ENCODE measurements around the gene NECAB2.

The NECAB2 gene

DNA sequence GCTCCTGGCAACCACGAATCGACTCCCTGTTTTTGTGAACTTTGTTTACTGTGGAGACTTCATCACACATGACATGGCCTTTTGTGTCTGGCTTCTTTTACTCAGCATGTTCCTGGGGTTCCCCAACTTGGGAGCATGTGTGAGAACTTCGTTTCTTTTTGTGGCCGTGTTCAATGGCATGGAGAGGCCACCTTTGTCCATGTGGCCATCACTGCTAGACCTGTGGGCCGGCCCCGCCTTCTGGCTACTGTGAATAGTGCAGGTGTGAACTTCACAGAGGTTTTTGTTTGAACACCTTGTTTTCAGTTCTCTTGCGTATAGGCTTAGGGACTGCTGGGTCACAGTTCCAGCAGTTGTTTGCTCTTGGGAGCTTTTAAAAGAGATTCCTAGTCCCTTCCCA lies 80.2 kb downstream of the NECAB2 start:
- Histone ChIP-seq H3K27ac (ENCODE audit: low read length) (no peak overlapping the region), H3K4me2 (ENCODE audit: insufficient read depth, low read length) (no peak overlapping the region), H3K4me1 (ENCODE audit: insufficient read depth, low read length) (no peaks in the 10 kb centered on the region), H3K36me3 (ENCODE audit: insufficient read depth, low read length) (peaks cover 36% of the 10 kb centered on the region), H2AFZ (ENCODE audit: low read depth, low read length) (no peak overlapping the region), H3K27me3 (ENCODE audit: insufficient read depth, low read length, poor library complexity) (no peaks in the 10 kb centered on the region), H3K9me3 (ENCODE audit: insufficient read depth, low read length, severe bottlenecking) (no peaks in the 10 kb centered on the region), H3K9ac (ENCODE audit: low read depth, low read length) (no peak overlapping the region), H3K4me3 (ENCODE audit: low read depth in 1 of 2, low read length in 2 of 2) (no peak overlapping the region), H4K20me1 (ENCODE audit: insufficient read depth, low read length) (peaks cover 15% of the 10 kb centered on the region), H3K79me2 (ENCODE audit: insufficient read depth, low read length) (0 out of 2 replicates have a peak, but pooled peaks cover 1% of the 10 kb centered on the region)
- no peak for ATAC-seq (ENCODE audit: insufficient read depth, low read depth)
- no peak for DNase-seq
- no peak for TF ChIP-seq EZH2 (IDR thresholded peaks at IDR 0.05; ENCODE audit: borderline replicate concordance, low read depth, low read length, severe bottlenecking)
- TF ChIP-seq, protein P1, sequence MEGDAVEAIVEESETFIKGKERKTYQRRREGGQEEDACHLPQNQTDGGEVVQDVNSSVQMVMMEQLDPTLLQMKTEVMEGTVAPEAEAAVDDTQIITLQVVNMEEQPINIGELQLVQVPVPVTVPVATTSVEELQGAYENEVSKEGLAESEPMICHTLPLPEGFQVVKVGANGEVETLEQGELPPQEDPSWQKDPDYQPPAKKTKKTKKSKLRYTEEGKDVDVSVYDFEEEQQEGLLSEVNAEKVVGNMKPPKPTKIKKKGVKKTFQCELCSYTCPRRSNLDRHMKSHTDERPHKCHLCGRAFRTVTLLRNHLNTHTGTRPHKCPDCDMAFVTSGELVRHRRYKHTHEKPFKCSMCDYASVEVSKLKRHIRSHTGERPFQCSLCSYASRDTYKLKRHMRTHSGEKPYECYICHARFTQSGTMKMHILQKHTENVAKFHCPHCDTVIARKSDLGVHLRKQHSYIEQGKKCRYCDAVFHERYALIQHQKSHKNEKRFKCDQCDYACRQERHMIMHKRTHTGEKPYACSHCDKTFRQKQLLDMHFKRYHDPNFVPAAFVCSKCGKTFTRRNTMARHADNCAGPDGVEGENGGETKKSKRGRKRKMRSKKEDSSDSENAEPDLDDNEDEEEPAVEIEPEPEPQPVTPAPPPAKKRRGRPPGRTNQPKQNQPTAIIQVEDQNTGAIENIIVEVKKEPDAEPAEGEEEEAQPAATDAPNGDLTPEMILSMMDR (IDR thresholded peaks at IDR 0.05; ENCODE audit: borderline replicate concordance, extremely low read depth, low read length, poor library complexity, severe bottlenecking): no peak

DNA sequence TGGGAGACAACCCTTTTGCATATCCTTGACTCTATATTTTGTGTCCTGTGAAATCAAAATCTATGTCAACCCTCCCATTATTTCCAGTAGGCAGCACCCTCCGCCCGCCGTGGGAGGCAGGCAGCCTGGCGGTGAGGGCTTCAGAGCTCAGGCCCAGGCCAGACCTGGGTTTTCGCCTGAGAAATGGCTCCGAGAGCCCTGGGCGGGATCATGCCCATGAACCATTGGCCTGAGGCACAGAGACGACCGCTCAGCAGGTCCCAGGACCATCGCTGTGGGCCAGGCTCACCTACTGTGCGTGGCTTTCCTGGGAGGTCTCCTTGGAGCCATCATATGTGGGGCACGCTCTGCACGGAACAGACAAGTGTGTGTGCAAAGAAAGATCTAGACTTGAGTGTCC lies 80.8 kb downstream of the NECAB2 start:
- Histone ChIP-seq H3K27ac (ENCODE audit: low read length) (no peak overlapping the region), H3K9ac (ENCODE audit: low read depth, low read length) (no peak overlapping the region), H3K27me3 (ENCODE audit: insufficient read depth, low read length, poor library complexity) (no peaks in the 10 kb centered on the region), H3K4me2 (ENCODE audit: insufficient read depth, low read length) (no peak overlapping the region), H4K20me1 (ENCODE audit: insufficient read depth, low read length) (peaks cover 15% of the 10 kb centered on the region), H2AFZ (ENCODE audit: low read depth, low read length) (no peak overlapping the region), H3K4me3 (ENCODE audit: low read depth in 1 of 2, low read length in 2 of 2) (no peak overlapping the region), H3K9me3 (ENCODE audit: insufficient read depth, low read length, severe bottlenecking) (no peaks in the 10 kb centered on the region), H3K79me2 (ENCODE audit: insufficient read depth, low read length) (0 out of 2 replicates have a peak, but pooled peaks cover 2% of the 10 kb centered on the region), H3K36me3 (ENCODE audit: insufficient read depth, low read length) (peaks cover 42% of the 10 kb centered on the region), H3K4me1 (ENCODE audit: insufficient read depth, low read length) (no peaks in the 10 kb centered on the region)
- TF ChIP-seq EZH2 (IDR thresholded peaks at IDR 0.05; ENCODE audit: borderline replicate concordance, low read depth, low read length, severe bottlenecking): no peak
- TF ChIP-seq, protein P1 (IDR thresholded peaks at IDR 0.05; ENCODE audit: borderline replicate concordance, extremely low read depth, low read length, poor library complexity, severe bottlenecking): no peak
- no peak for ATAC-seq (ENCODE audit: insufficient read depth, low read depth)
- DNase-seq: no peak

DNA sequence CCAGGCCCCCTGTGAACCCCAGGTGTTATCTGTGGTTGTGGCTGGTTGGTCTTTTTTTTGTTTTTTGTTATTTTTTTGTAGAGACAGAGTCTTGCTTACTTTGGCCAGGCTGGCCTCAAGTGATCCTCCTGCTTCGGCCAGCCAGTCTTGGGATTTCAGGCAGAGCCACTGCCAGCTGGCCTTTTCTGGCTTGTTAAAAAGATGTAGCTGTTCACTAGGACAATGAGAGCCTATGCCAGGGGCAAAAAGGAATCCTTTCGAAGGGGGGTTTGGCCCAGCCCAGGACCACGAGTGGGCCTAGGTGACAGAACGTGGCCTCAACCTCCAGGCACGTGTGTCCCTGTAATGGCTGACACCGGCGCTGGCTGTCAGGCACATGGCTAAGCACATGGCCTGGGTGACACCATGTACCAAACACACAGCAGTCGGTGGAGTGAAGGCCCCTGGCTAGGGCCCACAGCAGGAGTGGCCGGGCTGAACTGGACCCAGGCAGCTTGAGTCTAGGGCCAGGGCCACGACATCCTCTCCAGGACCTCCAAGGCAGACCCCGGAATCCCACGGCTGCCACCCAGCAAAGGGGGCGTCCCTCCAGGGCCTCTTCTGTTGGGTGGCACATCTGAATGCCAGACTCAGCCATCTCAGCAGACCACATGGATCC lies 81.5 kb downstream of the NECAB2 start:
- Histone ChIP-seq H3K79me2 (ENCODE audit: insufficient read depth, low read length) (0 out of 2 replicates have a peak, but pooled peaks cover 2% of the 10 kb centered on the region), H3K27ac (ENCODE audit: low read length) (no peak overlapping the region), H3K9me3 (ENCODE audit: insufficient read depth, low read length, severe bottlenecking) (no peaks in the 10 kb centered on the region), H2AFZ (ENCODE audit: low read depth, low read length) (no peak overlapping the region), H3K36me3 (ENCODE audit: insufficient read depth, low read length) (peaks cover 49% of the 10 kb centered on the region), H3K4me3 (ENCODE audit: low read depth in 1 of 2, low read length in 2 of 2) (no peak overlapping the region), H4K20me1 (ENCODE audit: insufficient read depth, low read length) (peaks cover 15% of the 10 kb centered on the region), H3K9ac (ENCODE audit: low read depth, low read length) (no peak overlapping the region), H3K4me1 (ENCODE audit: insufficient read depth, low read length) (no peaks in the 10 kb centered on the region), H3K4me2 (ENCODE audit: insufficient read depth, low read length) (no peak overlapping the region), H3K27me3 (ENCODE audit: insufficient read depth, low read length, poor library complexity) (no peaks in the 10 kb centered on the region)
- DNase-seq (no peak), ATAC-seq (ENCODE audit: insufficient read depth, low read depth) (no peak)
- TF ChIP-seq, protein P1 (IDR thresholded peaks at IDR 0.05; ENCODE audit: borderline replicate concordance, extremely low read depth, low read length, poor library complexity, severe bottlenecking): no peak
- no peak for TF ChIP-seq EZH2 (IDR thresholded peaks at IDR 0.05; ENCODE audit: borderline replicate concordance, low read depth, low read length, severe bottlenecking)
